Astrocyte (in vitro differentiated cells and primary cell): Measurements from ENCODE around the gene SUGP2. TPM values are rescaled to one million over a fixed set of nuclear protein-coding genes. Genes with fewer than 3 reads are reported as not detected.

ENCODE experiments used
- DNase-seq: peaks from one replicate; pipeline ENCODE4 v3.0.0-alpha.2; 2010; ENCODE audit warnings: low read depth
- FAIRE-seq: peaks from 2 replicates; lab custom pipeline; 2011; peaks lifted over from hg19 to GRCh38; lab: Jason Lieb, UNC
- H2AFZ ChIP-seq: 2 replicates; pipeline ENCODE4 v1.6.0; 2012; ENCODE audit warnings: low read depth, low read length, inconsistent platforms
- H3K27ac ChIP-seq: 2 replicates; pipeline ENCODE4 v1.5.1; 2011; ENCODE audit warnings: low read depth, low read length, inconsistent platforms
- H3K27me3 ChIP-seq: 2 replicates; pipeline ENCODE4 v1.6.0; 2011; ENCODE audit warnings: low read length, inconsistent platforms; ENCODE audit not compliant: insufficient read depth
- H3K36me3 ChIP-seq: 2 replicates; pipeline ENCODE4 v1.5.1; 2011; ENCODE audit warnings: low read length, inconsistent platforms; ENCODE audit not compliant: insufficient read depth
- H3K4me1 ChIP-seq: 2 replicates; pipeline ENCODE4 v1.5.1; 2011; ENCODE audit warnings: low read length, inconsistent platforms; ENCODE audit not compliant: insufficient read depth
- H3K4me2 ChIP-seq: 2 replicates; pipeline ENCODE4 v1.6.0; 2012; ENCODE audit warnings: low read length, inconsistent platforms
- H3K4me3 ChIP-seq: 2 replicates; pipeline ENCODE4 v1.5.1; 2011; ENCODE audit warnings: low read depth, mild to moderate bottlenecking, low read length, inconsistent platforms; ENCODE audit not compliant: insufficient read depth
- H3K79me2 ChIP-seq: 2 replicates; pipeline ENCODE4 v1.6.0; 2012; ENCODE audit warnings: mild to moderate bottlenecking, low read length, inconsistent platforms; ENCODE audit not compliant: insufficient read depth
- H3K9ac ChIP-seq: 2 replicates; pipeline ENCODE4 v1.6.0; 2012; ENCODE audit warnings: mild to moderate bottlenecking, low read length, inconsistent platforms
- H3K9me3 ChIP-seq: 2 replicates; pipeline ENCODE4 v1.5.1; 2012; ENCODE audit warnings: low read depth, mild to moderate bottlenecking, low read length, inconsistent platforms; ENCODE audit not compliant: insufficient read depth
- H4K20me1 ChIP-seq: 2 replicates; pipeline ENCODE4 v1.6.0; 2012; ENCODE audit warnings: low read length, inconsistent platforms; ENCODE audit not compliant: insufficient read depth
- H3K27ac Mint-ChIP-seq: one replicate; pipeline ENCODE4 v1.8.0; 2021; ENCODE audit warnings: mild to moderate bottlenecking, mixed read lengths; ENCODE audit not compliant: unreplicated experiment
- H3K27me3 Mint-ChIP-seq: one replicate; pipeline ENCODE4 v1.8.0; 2021; ENCODE audit warnings: low read depth, mixed read lengths; ENCODE audit not compliant: unreplicated experiment
- H3K36me3 Mint-ChIP-seq: one replicate; pipeline ENCODE4 v1.8.0; 2021; ENCODE audit warnings: low read depth, mixed read lengths; ENCODE audit not compliant: unreplicated experiment
- H3K4me1 Mint-ChIP-seq: one replicate; pipeline ENCODE4 v1.8.0; 2021; ENCODE audit warnings: low read depth, mixed read lengths; ENCODE audit not compliant: unreplicated experiment
- H3K4me3 Mint-ChIP-seq: one replicate; pipeline ENCODE4 v1.8.0; 2021; ENCODE audit warnings: mild to moderate bottlenecking, moderate library complexity, mixed read lengths; ENCODE audit not compliant: unreplicated experiment
- H3K9me3 Mint-ChIP-seq: one replicate; pipeline ENCODE4 v1.8.0; 2021; ENCODE audit warnings: mild to moderate bottlenecking, mixed read lengths; ENCODE audit not compliant: unreplicated experiment
- CTCF ChIP-seq: IDR thresholded peaks from 2 replicates; pipeline ENCODE4 v1.5.1; 2011; ENCODE audit warnings: low read depth, mild to moderate bottlenecking, inconsistent platforms, low read length, moderate library complexity; ENCODE audit not compliant: insufficient read depth
- EZH2 ChIP-seq: IDR thresholded peaks from 2 replicates; pipeline ENCODE4 v1.6.1; 2012; ENCODE audit warnings: mild to moderate bottlenecking, low read length, inconsistent platforms; ENCODE audit not compliant: insufficient read depth
- total RNA-seq: library from RNA; stranded (reverse); gene quantifications from 2 replicates; pipeline ENCODE4 v1.2.1, GENCODE V29; 2021

The SUGP2 gene
- total RNA-seq, 1 donor from 2014 or later, result 77.6 TPM

DNA sequence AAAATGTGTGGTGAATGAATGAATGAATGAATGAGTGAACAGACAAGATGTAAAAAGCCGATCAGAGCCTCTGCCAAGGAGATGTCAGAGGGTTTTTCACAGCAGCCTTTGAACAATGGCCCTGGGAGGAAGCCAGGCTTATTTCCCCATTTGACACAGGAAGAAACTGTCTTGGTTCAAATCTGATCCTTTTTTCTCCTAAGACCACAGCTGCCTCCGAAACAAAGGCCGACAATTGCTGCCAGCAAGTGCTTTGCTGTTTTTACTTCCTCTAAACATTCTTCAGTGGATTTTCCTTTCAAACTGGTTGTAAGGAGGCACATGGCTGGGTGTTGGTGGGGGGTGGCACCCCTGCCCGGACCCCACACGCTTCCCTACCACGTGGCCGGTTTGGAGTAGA, 48.1 kb downstream of the SUGP2 start:
- Histone ChIP-seq H3K9me3 (no peaks in the 10 kb centered on the region), H3K27me3 (peaks cover 15% of the 10 kb centered on the region), H3K36me3 (no peaks in the 10 kb centered on the region), H3K4me3 (no peak overlapping the region), H3K27ac (no peak overlapping the region), H3K9ac (no peak overlapping the region), H2AFZ (no peak overlapping the region), H3K4me1 (no peaks in the 10 kb centered on the region), H3K4me2 (no peak overlapping the region), H3K79me2 (no peaks in the 10 kb centered on the region), H4K20me1 (peaks cover 11% of the 10 kb centered on the region)
- Mint-ChIP-seq H3K27me3 (peaks cover 27% of the 10 kb centered on the region), H3K36me3 (peaks cover 3% of the 10 kb centered on the region), H3K4me3 (no peak overlapping the region), H3K27ac (peak overlapping the region; percentile 7), H3K4me1 (no peaks in the 10 kb centered on the region), H3K9me3 (no peaks in the 10 kb centered on the region)
- TF ChIP-seq EZH2 (no peak), CTCF (no peak)
- FAIRE-seq (no peak), DNase-seq (no peak)

DNA sequence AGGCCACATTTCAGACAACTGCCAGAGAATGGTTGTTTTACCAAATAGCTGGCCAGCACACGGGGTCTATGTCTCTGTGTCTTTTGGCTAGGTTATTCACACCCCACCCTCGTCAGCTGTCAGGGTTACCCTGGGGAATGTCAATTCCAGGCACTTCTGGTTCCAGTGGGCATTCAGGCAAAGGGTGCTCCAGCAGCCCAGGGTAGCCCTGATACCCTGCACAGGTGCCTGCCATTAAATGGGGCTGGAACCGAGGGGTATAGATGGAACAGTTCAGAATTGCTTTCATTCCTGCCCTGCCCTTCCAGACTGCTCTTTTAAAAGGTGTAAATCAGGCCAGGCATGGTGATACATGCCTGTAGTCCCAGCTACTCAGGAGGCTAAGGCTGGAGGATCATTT, 49.1 kb downstream of the SUGP2 start:
- TF ChIP-seq EZH2 (no peak), CTCF (no peak)
- Mint-ChIP-seq H3K36me3 (peaks cover 3% of the 10 kb centered on the region), H3K27ac (no peak overlapping the region), H3K4me1 (no peaks in the 10 kb centered on the region), H3K4me3 (no peak overlapping the region), H3K9me3 (no peaks in the 10 kb centered on the region), H3K27me3 (peaks cover 27% of the 10 kb centered on the region)
- Histone ChIP-seq H3K4me3 (no peak overlapping the region), H4K20me1 (peaks cover 5% of the 10 kb centered on the region), H3K9ac (no peak overlapping the region), H3K79me2 (no peaks in the 10 kb centered on the region), H3K9me3 (no peaks in the 10 kb centered on the region), H2AFZ (no peak overlapping the region), H3K27ac (no peak overlapping the region), H3K27me3 (peaks cover 15% of the 10 kb centered on the region), H3K4me1 (no peaks in the 10 kb centered on the region), H3K36me3 (no peaks in the 10 kb centered on the region), H3K4me2 (no peak overlapping the region)
- DNase-seq, result no peak
- FAIRE-seq, result no peak

GRCh38 chr19:18982669-18983068, 50.6 kb downstream of the SUGP2 start:
- Mint-ChIP-seq H3K4me3 (no peak overlapping the region), H3K4me1 (no peaks in the 10 kb centered on the region), H3K9me3 (no peaks in the 10 kb centered on the region), H3K36me3 (no peaks in the 10 kb centered on the region), H3K27ac (no peak overlapping the region), H3K27me3 (peaks cover 33% of the 10 kb centered on the region)
- H2AFZ ChIP-seq, result no peak overlapping the region
- no peaks in the 10 kb centered on the region for H3K9me3 ChIP-seq
- DNase-seq (no peak), FAIRE-seq (no peak)
- no peak overlapping the region for H3K27ac ChIP-seq
- peaks cover 15% of the 10 kb centered on the region for H3K27me3 ChIP-seq
- no peak overlapping the region for H3K9ac ChIP-seq
- TF ChIP-seq CTCF (no peak), EZH2 (no peak)
- H3K36me3 ChIP-seq, result no peaks in the 10 kb centered on the region
- H4K20me1 ChIP-seq, result peaks cover 4% of the 10 kb centered on the region
- no peaks in the 10 kb centered on the region for H3K79me2 ChIP-seq
- no peak overlapping the region for H3K4me3 ChIP-seq
- no peak overlapping the region for H3K4me2 ChIP-seq
- H3K4me1 ChIP-seq, result no peaks in the 10 kb centered on the region
